ENCODE data around the gene PTPRN2. TPM values are rescaled to one million over a fixed set of nuclear protein-coding genes. Genes with fewer than 3 reads are reported as not detected.

The PTPRN2 gene
- total RNA-seq, 1 donor from 2014 or later: 15.4 TPM

DNA sequence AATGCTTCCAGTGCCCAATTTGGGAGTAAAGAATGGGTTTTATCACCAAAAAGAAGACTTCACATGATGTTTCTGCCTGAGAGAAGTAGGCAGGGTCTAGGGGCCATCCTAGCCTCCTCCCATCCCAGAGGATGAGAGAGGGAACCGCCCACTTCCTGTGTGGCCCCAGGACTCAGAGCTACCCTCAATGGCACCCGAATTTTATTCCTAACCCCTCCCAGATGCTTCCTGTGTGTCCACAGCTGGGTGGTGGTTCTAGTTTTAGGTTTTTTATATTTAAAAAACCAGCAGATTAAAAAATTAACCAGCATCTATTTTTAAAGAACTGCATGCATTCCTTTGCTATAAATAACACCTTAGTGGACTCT, 583.5 kb downstream of the PTPRN2 start:
- Mint-ChIP-seq H3K27ac (no peak overlapping the region), H3K4me3 (no peak overlapping the region), H3K9me3 (no peaks in the 10 kb centered on the region), H3K4me1 (ENCODE audit: unreplicated experiment) (peaks cover 16% of the 10 kb centered on the region), H3K36me3 (no peaks in the 10 kb centered on the region), H3K27me3 (peaks cover 7% of the 10 kb centered on the region)
- DNase-seq (ENCODE audit: extremely low spot score, unreplicated experiment): no peak
- TF ChIP-seq, protein P1, sequence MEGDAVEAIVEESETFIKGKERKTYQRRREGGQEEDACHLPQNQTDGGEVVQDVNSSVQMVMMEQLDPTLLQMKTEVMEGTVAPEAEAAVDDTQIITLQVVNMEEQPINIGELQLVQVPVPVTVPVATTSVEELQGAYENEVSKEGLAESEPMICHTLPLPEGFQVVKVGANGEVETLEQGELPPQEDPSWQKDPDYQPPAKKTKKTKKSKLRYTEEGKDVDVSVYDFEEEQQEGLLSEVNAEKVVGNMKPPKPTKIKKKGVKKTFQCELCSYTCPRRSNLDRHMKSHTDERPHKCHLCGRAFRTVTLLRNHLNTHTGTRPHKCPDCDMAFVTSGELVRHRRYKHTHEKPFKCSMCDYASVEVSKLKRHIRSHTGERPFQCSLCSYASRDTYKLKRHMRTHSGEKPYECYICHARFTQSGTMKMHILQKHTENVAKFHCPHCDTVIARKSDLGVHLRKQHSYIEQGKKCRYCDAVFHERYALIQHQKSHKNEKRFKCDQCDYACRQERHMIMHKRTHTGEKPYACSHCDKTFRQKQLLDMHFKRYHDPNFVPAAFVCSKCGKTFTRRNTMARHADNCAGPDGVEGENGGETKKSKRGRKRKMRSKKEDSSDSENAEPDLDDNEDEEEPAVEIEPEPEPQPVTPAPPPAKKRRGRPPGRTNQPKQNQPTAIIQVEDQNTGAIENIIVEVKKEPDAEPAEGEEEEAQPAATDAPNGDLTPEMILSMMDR (conservative IDR thresholded peaks at IDR 0.05): no peak

DNA sequence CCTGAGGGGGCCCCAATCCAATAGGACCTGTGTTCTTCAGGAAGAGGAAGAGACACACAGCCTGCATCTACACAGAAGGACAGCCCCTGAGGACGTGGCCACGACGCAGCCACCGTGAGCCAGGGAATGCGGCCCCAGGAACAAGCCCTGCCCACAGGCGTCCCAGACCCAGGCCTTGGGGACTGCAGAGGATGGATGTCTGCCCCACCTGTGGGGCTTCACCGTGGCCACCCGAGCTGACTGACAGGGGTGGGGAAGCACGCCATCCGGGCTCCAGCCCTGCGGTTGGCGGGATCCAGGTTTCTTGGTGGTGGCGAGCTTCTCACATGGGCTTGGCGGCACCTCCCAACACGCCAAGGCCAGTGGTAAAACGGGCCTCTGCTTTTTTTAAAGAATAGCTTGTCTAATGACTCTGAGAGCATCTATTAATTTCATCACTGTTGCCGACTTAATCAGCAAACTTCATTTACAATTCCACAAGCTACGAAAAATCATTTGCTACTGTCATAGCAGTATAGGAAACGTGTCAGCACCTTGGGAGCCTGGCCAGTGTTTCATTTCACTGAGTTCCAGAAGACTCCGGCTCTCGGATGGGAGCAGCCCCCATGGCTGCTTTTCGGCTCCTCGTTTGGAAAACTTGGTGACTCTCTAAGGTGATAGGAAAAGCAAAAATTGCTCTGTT, 584.0 kb downstream of the PTPRN2 start:
- Mint-ChIP-seq H3K27ac (no peak overlapping the region), H3K27me3 (peaks cover 2% of the 10 kb centered on the region), H3K4me1 (ENCODE audit: unreplicated experiment) (peaks cover 11% of the 10 kb centered on the region), H3K36me3 (no peaks in the 10 kb centered on the region), H3K9me3 (no peaks in the 10 kb centered on the region), H3K4me3 (no peak overlapping the region)
- TF ChIP-seq, protein P1 (conservative IDR thresholded peaks at IDR 0.05): no peak
- DNase-seq (ENCODE audit: extremely low spot score, unreplicated experiment): no peak

DNA sequence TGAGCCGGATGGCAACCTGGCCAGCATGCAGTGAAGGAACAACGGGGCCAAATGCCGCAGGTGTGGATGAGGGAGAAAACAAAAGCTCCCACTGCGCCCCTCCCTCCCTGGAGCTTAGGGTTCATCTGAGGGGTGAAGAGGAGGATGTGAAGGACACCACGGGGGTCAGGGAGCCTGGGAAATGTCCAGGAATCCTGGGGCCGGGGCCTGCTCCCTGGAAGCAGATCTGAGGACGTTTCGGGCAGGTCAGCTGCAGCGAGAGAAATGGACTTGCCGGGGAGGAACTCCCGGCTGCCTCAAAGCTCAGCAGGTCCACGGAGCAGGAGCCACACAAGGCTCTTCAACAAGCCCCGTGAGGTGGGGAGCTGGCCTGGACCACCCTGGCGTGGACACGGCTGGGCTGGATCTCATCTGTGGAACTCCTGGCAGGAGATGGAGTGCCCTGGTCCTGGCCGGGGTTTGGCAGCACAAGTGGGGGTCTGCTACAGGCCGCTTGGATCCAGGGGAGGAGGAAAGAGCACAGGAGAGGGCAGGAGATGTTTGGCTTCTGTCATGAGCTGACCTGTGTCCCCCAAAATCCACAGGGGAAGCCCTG, 585.0 kb downstream of the PTPRN2 start:
- Mint-ChIP-seq H3K4me1 (ENCODE audit: unreplicated experiment) (peaks cover 4% of the 10 kb centered on the region), H3K4me3 (no peak overlapping the region), H3K27ac (no peak overlapping the region), H3K27me3 (no peaks in the 10 kb centered on the region), H3K9me3 (no peaks in the 10 kb centered on the region), H3K36me3 (no peaks in the 10 kb centered on the region)
- DNase-seq (ENCODE audit: extremely low spot score, unreplicated experiment): no peak
- TF ChIP-seq, protein P1 (conservative IDR thresholded peaks at IDR 0.05): no peak

DNA sequence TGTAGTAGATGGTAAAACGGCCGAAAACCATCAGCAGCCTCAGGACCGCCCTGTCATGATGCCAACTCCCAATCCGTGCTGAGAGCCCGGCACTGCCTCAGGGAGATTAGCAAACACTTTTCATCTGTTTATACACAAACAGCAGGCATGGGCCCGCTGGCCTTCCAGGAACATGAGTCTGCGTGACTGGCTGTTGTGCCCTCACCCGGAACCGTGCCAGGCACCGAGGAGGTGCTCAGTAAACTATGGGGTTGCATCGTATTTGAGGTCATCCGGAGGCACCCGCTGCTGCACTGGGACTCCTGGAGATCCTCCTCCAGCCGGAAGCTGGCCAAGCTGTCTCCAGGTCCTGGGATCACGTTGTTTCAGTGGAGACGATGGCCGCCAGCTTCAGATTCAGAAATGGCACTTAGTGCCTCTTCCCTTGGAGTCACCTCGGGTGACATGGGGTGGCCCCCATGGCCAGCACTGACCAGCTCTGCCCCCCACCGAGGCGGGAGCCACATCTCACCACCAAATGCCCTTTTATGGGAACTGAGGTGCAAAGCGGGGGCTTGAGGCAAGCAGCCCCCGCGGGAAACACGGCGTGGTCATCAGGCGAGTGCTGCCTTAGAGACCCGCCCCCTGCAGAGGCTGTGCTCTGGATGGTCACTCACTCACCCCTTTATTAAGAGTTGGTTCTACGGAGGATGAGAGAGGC, 585.9 kb downstream of the PTPRN2 start:
- TF ChIP-seq, protein P1 (conservative IDR thresholded peaks at IDR 0.05): no peak
- H3K4me3 Mint-ChIP-seq: no peak overlapping the region
- H3K27ac Mint-ChIP-seq: no peak overlapping the region
- no peak for DNase-seq (ENCODE audit: extremely low spot score, unreplicated experiment)
- H3K9me3 Mint-ChIP-seq: no peaks in the 10 kb centered on the region
- H3K27me3 Mint-ChIP-seq: no peaks in the 10 kb centered on the region
- H3K4me1 Mint-ChIP-seq (ENCODE audit: unreplicated experiment): no peaks in the 10 kb centered on the region
- no peaks in the 10 kb centered on the region for H3K36me3 Mint-ChIP-seq

DNA sequence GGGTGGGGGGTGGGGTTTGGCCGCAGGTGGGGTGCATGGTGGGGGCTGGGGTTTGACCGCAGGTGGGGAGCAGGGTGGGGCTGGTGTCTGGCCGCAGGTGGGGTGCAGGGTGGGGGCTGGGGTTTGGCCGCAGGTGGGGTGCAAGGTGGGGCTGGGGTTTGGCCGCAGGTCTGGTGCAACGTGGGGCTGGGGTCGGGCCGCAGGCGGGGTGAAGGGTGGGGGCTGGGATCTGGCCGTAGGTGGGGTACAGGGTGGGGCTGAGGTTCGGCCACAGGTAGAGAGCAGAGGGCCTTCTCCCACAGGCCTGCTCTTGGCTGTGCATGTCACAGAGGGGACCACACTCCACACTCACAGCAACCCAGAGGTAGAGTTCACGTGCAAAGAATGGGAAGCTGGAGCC, 586.6 kb downstream of the PTPRN2 start:
- no peak overlapping the region for H3K4me3 Mint-ChIP-seq
- no peaks in the 10 kb centered on the region for H3K27me3 Mint-ChIP-seq
- DNase-seq (ENCODE audit: extremely low spot score, unreplicated experiment): no peak
- no peaks in the 10 kb centered on the region for H3K4me1 Mint-ChIP-seq (ENCODE audit: unreplicated experiment)
- no peaks in the 10 kb centered on the region for H3K36me3 Mint-ChIP-seq
- no peak overlapping the region for H3K27ac Mint-ChIP-seq
- TF ChIP-seq, protein P1 (conservative IDR thresholded peaks at IDR 0.05): no peak
- no peaks in the 10 kb centered on the region for H3K9me3 Mint-ChIP-seq

Measured in type B pancreatic cell (in vitro differentiated cells).